Activated CD4-positive, alpha-beta T cell treated with anti-CD3 and anti-CD28 coated beads for 36 hours (primary cell): ENCODE results near the gene DCAKD. TPM values are rescaled to one million over a fixed set of nuclear protein-coding genes. Genes with fewer than 3 reads are reported as not detected.

Experiments used
- ATAC-seq: fragments of 200-7000 bp; cut with Tn5 transposase; one replicate; pipeline ENCODE4 v1.10.0; 2021; ENCODE audit warnings: mild to moderate bottlenecking, moderate library complexity
- CTCF ChIA-PET: fragments of 350-600 bp; sonication (Branson Sonifier 250); formaldehyde crosslinking; loops from one replicate; lab custom pipeline; 2021; ENCODE audit warnings: antibody characterized with exemption; lab: Charles Lee
- POLR2A ChIA-PET: fragments of 350-600 bp; sonication (Branson Sonifier 250); formaldehyde crosslinking; loops from one replicate; lab custom pipeline; 2021; ENCODE audit warnings: antibody characterized with exemption, inconsistent platforms; lab: Charles Lee
- DNase-seq: peaks from one replicate; pipeline ENCODE4 v3.0.0-alpha.2; 2020
- H3K27ac Mint-ChIP-seq: one replicate; pipeline ENCODE4 v1.8.0; 2021; ENCODE audit warnings: mixed read lengths
- H3K27me3 Mint-ChIP-seq: one replicate; pipeline ENCODE4 v1.8.0; 2021; ENCODE audit warnings: mixed read lengths
- H3K36me3 Mint-ChIP-seq: one replicate; pipeline ENCODE4 v1.8.0; 2021; ENCODE audit warnings: low read depth, mixed read lengths
- H3K4me1 Mint-ChIP-seq: one replicate; pipeline ENCODE4 v1.8.0; 2021; ENCODE audit warnings: mixed read lengths
- H3K4me3 Mint-ChIP-seq: one replicate; pipeline ENCODE4 v1.8.0; 2021; ENCODE audit warnings: mild to moderate bottlenecking, moderate library complexity, mixed read lengths
- H3K9me3 Mint-ChIP-seq: one replicate; pipeline ENCODE4 v1.8.0; 2021; ENCODE audit warnings: low read depth, mixed read lengths
- intact Hi-C, 2 experiments: fragments of 100-400 bp; cut with DNase I in 1 of 2; cut with micrococcal nuclease in 1 of 2; formaldehyde crosslinking; loops; one replicate each; pipeline versions ENCODE4 v1.14.2 to v1.15.1; 2022 to 2024; cut with DNase I, micrococcal nuclease
- total RNA-seq, 2 experiments: library from RNA; stranded (reverse); gene quantifications; one replicate each; pipeline ENCODE4 v1.2.3, GENCODE V29; 2021

Gene DCAKD
- total RNA-seq, 2 experiments from 2014 or later, result 34.8 to 36.2 TPM

DNA sequence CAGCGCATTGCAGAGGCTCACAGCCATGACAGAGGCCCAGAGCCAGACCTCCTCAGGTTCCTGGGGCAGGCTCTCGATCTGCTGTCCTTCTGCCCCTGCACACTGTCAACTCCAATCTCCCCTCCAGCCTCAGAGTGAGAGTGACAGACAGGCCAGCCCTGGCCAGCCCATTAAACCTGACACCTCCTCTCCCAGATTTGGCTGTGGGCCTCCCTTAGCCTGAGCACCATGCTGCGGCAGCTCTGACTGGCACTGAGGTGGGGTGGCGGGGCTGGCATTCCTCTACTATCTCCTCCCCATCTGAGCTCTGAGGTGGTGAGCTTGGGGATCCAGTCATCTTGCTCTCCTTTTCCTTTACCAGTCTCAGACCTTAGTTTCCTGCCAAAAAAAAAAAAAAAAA, 67.9 kb downstream of the DCAKD start:
- no peaks in the 10 kb centered on the region for H3K36me3 Mint-ChIP-seq
- H3K9me3 Mint-ChIP-seq, result no peaks in the 10 kb centered on the region
- ATAC-seq (no peak), DNase-seq (no peak)
- ChIA-PET CTCF (no interaction called here), POLR2A (no interaction called here)
- no peaks in the 10 kb centered on the region for H3K4me1 Mint-ChIP-seq
- no peak overlapping the region for H3K4me3 Mint-ChIP-seq
- intact Hi-C loops, result no loop called here
- H3K27ac Mint-ChIP-seq, result no peak overlapping the region
- H3K27me3 Mint-ChIP-seq, result peaks cover 30% of the 10 kb centered on the region

DNA sequence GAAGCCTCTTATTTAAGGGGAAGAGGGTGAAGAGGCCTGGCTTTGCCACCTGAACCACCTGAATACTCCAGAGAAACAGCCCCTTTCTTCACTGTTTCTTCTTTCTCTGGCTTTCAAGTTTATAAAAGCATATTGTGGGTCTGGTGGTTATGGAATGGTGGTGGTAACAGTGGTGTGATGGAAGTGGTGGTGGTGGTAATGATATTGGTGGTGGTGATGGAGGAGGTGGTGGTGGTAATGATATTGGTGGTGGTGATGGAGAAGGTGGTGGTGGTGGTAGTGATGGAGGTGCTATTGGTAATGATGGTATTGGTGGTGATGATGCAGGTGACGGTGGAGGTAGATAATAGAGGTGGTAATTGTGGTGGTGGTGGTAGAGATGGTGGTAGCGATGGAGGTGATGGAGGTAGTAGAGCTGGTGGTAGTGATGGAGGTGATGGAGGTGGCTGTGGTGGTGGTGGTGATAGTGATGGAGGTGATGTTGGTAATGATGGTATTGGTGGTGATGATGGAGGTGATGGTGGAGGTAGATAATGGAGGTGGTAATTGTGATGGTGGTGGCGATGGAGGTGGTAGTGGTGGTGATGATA, 69.2 kb downstream of the DCAKD start:
- ChIA-PET POLR2A (no interaction called here), CTCF (interaction anchor here (0.6 to 1.0 kb wide), 2 partner anchors 9 to 25 kb away, joined by 3 read pairs; no protein-coding TSS in a partner anchor)
- intact Hi-C loops, result no loop called here
- ATAC-seq (no peak), DNase-seq (no peak)
- Mint-ChIP-seq H3K9me3 (no peaks in the 10 kb centered on the region), H3K36me3 (no peaks in the 10 kb centered on the region), H3K4me3 (no peak overlapping the region), H3K27ac (no peak overlapping the region), H3K27me3 (peaks cover 21% of the 10 kb centered on the region), H3K4me1 (no peaks in the 10 kb centered on the region)

DNA sequence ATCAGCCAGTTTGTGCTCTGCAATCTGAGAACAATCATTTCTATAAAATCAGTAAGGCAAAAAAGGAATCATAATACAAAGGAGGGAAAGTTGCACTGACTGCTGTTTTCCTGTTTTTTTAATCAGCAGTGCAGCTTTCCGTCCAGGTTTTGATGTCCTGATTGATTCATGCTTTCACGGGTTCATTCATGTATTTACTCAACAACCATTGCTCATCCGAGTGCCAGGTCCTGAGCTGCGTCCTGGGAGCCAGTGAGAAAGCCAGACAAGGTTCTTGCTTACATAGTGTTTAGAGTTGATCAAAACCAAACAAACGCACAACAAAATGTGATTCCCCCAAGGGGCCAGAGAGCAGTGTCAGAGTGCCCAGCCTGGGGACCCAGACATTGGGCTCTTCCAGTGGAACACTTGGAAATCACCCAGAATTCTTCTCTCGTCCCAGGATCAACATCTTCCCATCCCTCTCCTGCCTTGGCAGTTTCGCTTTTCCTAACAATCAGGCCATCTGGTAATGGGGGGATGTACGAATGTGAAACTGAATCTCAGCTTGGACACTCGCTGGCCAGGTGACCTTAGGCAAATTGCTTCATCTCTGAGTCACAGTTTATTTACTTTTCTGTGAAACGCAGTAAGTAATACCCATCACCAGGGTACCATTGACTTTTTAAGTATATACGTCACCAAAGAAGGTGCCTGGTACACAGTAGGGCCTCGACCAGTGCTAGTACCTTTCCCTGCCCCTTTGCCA, 70.0 kb downstream of the DCAKD start:
- POLR2A ChIA-PET, result interaction anchor here (0.8 to 1.5 kb wide), 2 partner anchors 9 to 11 kb away, joined by 3 to 8 read pairs; no protein-coding TSS in a partner anchor
- Mint-ChIP-seq H3K9me3 (no peaks in the 10 kb centered on the region), H3K27me3 (peaks cover 19% of the 10 kb centered on the region), H3K4me1 (no peaks in the 10 kb centered on the region), H3K4me3 (no peak overlapping the region), H3K27ac (no peak overlapping the region), H3K36me3 (no peaks in the 10 kb centered on the region)
- CTCF ChIA-PET, result interaction anchor here (0.6 kb wide), 1 partner anchor 24 kb away, joined by 3 read pairs; no protein-coding TSS in a partner anchor
- intact Hi-C loops, result no loop called here
- ATAC-seq, result peak; percentile 82
- peak; percentile 51 for DNase-seq

DNA sequence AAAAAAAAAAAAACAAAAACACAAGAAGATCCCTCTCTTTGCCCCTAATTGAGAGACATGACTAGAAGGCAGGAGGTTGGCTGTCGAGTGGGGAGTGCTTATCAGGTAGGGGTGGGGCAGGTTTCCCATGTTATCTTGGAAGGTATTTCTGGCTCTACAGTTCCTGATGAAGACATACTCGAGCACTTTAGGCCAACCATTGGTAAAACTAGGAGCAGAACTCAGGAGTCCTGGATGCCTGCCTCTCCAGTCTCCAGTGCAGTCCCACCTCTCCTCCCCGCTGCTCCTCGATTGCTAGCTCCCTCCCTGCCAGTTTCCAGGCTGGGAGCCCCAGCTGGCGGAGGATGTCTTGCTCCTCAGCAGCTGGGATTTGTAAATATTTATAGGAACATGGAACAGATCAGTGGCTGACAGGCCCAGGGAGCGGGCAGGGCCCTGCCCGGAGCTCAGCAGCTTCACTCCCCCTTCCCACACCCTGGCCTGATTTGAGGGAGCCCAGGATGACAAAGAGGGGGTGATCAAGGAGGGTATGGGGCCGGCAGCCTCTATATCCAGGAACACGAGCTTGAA, 71.9 kb downstream of the DCAKD start:
- peaks cover 21% of the 10 kb centered on the region for H3K27me3 Mint-ChIP-seq
- H3K4me3 Mint-ChIP-seq, result no peak overlapping the region
- ChIA-PET CTCF (no interaction called here), POLR2A (no interaction called here)
- ATAC-seq (no peak), DNase-seq (no peak)
- H3K9me3 Mint-ChIP-seq, result no peaks in the 10 kb centered on the region
- intact Hi-C loops, result no loop called here
- H3K27ac Mint-ChIP-seq, result no peak overlapping the region
- no peaks in the 10 kb centered on the region for H3K4me1 Mint-ChIP-seq
- no peaks in the 10 kb centered on the region for H3K36me3 Mint-ChIP-seq

DNA sequence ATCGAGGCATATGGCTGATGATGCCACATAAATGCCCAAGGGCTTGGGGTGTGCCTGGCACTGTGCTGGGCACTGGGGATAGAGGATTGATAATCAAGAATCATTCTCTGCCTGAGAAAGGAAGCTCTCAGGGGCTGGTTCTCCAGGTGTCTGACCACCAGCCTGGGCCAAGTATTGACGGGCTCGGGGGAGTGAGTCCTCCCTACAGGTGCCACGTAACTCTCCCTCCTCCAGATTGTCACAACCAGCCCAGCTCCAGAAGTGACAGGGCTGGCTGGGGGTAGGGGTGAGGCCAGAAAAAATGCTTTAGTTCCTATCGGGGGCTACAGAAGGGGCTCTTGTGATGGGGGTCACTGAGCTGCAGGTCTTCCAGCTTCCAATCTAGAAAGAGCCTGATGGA, 72.6 kb downstream of the DCAKD start:
- intact Hi-C loops, result no loop called here
- ATAC-seq (no peak), DNase-seq (no peak)
- no peaks in the 10 kb centered on the region for H3K9me3 Mint-ChIP-seq
- ChIA-PET POLR2A (interaction anchor here (0.8 kb wide), 1 partner anchor 22 kb away, joined by 3 read pairs; no protein-coding TSS in a partner anchor), CTCF (interaction anchor here (0.6 kb wide), 1 partner anchor 52 kb away, joined by 3 read pairs; no protein-coding TSS in a partner anchor)
- no peak overlapping the region for H3K4me3 Mint-ChIP-seq
- peaks cover 23% of the 10 kb centered on the region for H3K27me3 Mint-ChIP-seq
- no peaks in the 10 kb centered on the region for H3K4me1 Mint-ChIP-seq
- H3K27ac Mint-ChIP-seq, result no peak overlapping the region
- no peaks in the 10 kb centered on the region for H3K36me3 Mint-ChIP-seq

DNA sequence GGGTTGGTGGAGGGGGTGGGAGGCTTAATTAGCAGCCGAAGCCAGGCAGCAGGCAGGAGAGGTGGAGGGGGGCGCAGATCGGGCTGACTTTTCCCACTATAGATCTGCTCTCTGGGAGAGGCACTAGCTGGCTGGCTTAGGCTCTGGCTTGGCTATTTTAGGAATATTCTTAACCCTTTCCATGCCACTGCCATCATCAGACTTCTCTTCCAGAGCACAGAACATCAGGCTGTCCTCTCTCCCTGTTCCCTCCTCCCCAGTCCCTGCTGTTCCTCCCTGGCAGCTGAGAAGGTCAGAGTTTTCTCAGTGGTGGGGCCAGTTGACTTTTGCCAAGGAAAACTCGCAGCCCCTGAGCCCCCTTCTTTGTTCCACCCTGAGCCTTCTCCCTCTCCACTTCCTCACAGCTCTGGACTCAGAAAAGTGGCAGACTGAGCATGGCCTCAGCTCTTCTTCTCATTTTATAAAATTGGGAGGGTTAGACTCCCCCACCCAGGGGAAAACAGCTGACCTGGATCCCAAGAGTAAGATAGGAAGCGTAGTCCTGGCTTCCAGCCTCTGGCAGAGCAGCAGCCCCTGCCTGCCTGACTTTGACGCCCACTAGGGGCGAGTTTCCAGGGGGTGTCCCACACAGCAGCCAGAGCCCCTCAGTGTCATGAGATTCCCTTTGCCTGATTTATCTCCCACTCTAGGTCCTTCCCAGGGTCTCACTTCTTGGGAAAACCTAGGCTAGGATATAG, 73.5 kb downstream of the DCAKD start:
- intact Hi-C loops, result no loop called here
- Mint-ChIP-seq H3K27me3 (peaks cover 25% of the 10 kb centered on the region), H3K4me3 (no peak overlapping the region), H3K27ac (no peak overlapping the region), H3K36me3 (no peaks in the 10 kb centered on the region), H3K4me1 (no peaks in the 10 kb centered on the region), H3K9me3 (no peaks in the 10 kb centered on the region)
- ChIA-PET POLR2A (interaction anchor here (0.8 kb wide), 1 partner anchor 23 kb away, joined by 3 read pairs; no protein-coding TSS in a partner anchor), CTCF (interaction anchor here (0.9 kb wide), 1 partner anchor 17 kb away, joined by 3 read pairs; no protein-coding TSS in a partner anchor)
- ATAC-seq, result no peak
- no peak for DNase-seq

DNA sequence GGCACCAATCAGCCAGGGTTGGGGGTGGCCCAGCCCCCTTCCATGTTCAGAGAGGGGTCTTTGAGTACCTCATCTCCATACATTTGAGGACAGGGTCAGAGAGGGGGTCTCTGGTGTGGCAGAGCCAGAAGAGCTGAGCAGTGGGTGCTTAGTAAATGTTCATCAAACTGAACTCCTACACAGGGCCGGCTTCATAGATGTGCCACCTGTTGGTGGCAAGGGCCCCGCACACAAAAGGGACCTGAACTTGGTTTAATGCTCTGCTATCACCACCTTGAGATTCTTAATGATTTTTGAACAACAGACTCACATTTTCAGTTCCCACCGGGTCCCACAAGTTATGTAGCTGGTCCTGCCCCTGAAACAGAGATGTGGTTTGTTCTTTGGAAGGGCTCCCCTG, 74.4 kb downstream of the DCAKD start:
- H3K9me3 Mint-ChIP-seq, result no peaks in the 10 kb centered on the region
- H3K36me3 Mint-ChIP-seq, result no peaks in the 10 kb centered on the region
- H3K4me3 Mint-ChIP-seq, result no peak overlapping the region
- intact Hi-C loops, result no loop called here
- ChIA-PET POLR2A (no interaction called here), CTCF (interaction anchor here (0.9 to 1.2 kb wide), 2 partner anchors 13 to 18 kb away, joined by 3 to 4 read pairs; no protein-coding TSS in a partner anchor)
- peaks cover 22% of the 10 kb centered on the region for H3K27me3 Mint-ChIP-seq
- no peak overlapping the region for H3K27ac Mint-ChIP-seq
- ATAC-seq (no peak), DNase-seq (no peak)
- H3K4me1 Mint-ChIP-seq, result peaks cover 9% of the 10 kb centered on the region

DNA sequence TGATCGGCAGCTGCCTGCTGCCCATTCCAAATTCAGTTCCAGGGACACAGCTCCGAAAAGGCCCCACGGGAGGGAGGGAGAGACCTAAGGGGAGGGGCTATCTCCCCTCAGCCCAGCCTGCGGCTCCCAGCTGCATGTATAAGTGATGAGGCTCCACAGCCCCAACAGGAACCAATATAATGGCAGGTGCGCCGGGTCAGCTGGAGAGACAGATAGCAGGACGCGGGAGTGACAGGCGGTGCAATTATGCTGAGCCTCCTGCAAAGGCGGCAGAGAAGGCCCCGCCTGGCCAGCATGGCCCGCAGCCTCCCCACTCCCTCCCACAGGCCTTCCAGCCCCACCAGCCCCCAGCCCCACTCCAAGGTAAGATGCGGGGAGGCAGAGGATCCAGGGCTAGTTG, 75.2 kb downstream of the DCAKD start:
- no peak for DNase-seq
- Mint-ChIP-seq H3K27me3 (peaks cover 21% of the 10 kb centered on the region), H3K9me3 (no peaks in the 10 kb centered on the region), H3K36me3 (no peaks in the 10 kb centered on the region), H3K4me3 (no peak overlapping the region), H3K4me1 (peaks cover 17% of the 10 kb centered on the region), H3K27ac (no peak overlapping the region)
- POLR2A ChIA-PET, result no interaction called here
- intact Hi-C loops, result no loop called here
- CTCF ChIA-PET, result interaction anchor here (0.6 to 1.3 kb wide), 4 partner anchors 14 to 198 kb away, joined by 3 to 4 read pairs (median 3); no protein-coding TSS in a partner anchor
- ATAC-seq, result no peak

Other genes with a start within 250 kb of the DCAKD start
- 1 to 10 TPM; 3.3 to 3.7 TPM for gene GJC1, start 221.3 kb downstream of the DCAKD start, total RNA-seq
- not detected for gene HIGD1B, start 203.7 kb downstream of the DCAKD start, total RNA-seq
- 100 to 1,000 TPM; 175 to 203 TPM for gene EFTUD2, start 152.2 kb downstream of the DCAKD start, total RNA-seq
- gene GFAP, start 136.1 kb downstream of the DCAKD start, total RNA-seq, result not detected
- gene KIF18B, start 103.9 kb downstream of the DCAKD start, total RNA-seq, result 10 to 100 TPM; 38.9 to 48.7 TPM
- under 1 TPM; 0.37 to 0.83 TPM for gene C1QL1, start 83.3 kb downstream of the DCAKD start, total RNA-seq
- gene NMT1, start 9.7 kb upstream of the DCAKD start, total RNA-seq, result 100 to 1,000 TPM; 170 to 175 TPM
- 1 to 10 TPM; 2.9 to 3.4 TPM for gene PLCD3, start 80.9 kb upstream of the DCAKD start, total RNA-seq
- gene ACBD4, start 84.1 kb upstream of the DCAKD start, total RNA-seq, result 10 to 100 TPM; 12.7 to 13.4 TPM
- 10 to 100 TPM; 27.1 to 27.3 TPM for gene HEXIM1, start 96.8 kb upstream of the DCAKD start, total RNA-seq
- gene HEXIM2, start 110.2 kb upstream of the DCAKD start, total RNA-seq, result 1 to 10 TPM; 3.9 to 4.6 TPM
- 100 to 1,000 TPM; 268 to 295 TPM for gene FMNL1, start 170.3 kb upstream of the DCAKD start, total RNA-seq
- gene SPATA32, start 210.5 kb upstream of the DCAKD start, total RNA-seq, result under 1 TPM; 0.21 to 0.25 TPM